ENCODE results near the gene DDX28.
"Not testable (repeated sequence)": the region's sequence is repeated elsewhere in the genome, so short reads cannot be mapped to it uniquely, and the experiment has no call there.

Gene DDX28

DNA sequence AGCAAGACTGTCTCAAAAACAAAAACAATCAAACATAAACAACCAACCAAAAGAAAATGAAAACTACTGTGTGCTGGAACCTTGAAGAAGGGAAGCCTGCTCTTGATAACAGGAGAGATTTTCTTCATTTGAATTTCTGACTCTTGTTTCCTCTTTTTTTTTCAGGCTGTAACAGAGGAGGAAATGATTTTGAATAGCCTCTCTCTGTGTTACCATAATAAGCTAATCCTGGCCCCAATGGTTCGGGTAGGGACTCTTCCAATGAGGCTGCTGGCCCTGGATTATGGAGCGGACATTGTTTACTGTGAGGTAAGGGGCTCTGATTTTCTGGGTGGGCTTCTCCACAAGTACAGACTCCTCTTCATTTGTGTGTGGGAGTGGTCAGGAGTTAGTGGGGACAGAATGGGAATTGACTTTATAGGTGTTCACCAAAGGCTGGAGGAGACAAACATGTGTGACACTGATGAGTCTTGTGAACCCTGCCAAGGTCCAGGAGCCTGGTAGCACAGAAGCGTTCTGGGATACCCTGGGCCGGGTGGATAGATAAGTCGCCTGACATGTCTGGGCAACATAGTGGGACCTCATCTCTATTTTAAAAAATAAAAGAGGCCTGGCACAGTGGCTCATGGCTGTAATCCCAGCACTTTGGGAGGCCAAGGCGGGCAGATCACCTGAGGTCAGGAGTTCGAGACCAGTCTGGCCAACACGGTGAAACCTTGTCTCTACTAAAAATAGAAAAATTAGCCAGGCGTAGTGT, 15.0 kb upstream of the DDX28 start:
- no peak for DNase-seq (ENCODE audit: low read depth)

DNA sequence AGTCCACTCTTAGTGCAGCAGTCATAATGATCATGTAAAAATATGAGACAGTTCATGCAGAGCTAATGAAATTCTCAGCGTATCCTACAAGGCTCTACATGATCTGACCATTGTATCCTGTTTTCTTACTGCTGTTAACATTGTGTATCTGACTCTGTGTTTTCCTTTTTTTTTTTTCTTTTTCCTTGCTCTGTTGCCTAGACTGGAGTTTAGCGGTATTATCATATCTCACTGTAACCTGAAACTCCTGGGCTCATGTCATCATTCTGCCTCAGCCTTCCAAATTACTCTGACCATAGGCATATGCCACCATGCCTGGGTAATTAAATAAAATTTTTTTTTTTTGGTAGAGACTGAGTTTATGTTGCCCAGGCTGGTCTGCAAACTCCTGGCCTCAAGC, 12.2 kb upstream of the DDX28 start:
- DNase-seq (ENCODE audit: low read depth), result no peak

DNA sequence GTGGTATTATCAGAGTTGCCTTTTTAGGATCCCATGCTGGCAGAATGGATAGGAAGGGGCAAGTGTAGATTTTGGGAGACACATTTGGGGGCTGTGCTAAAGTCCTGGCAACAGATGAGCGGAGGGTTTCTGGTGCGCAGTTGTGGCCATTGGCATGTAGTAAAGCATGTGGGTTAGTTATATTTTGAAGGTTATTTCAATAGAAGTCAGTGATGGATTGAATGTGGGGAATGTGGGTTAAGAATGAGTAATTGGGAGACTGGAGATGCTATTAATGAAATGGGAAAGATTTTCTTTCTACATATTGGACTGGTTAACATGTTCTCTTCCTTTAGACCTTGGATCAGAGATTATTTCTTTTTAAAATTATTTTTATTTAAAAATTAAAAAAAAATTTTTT, 10.1 kb upstream of the DDX28 start:
- DNase-seq (ENCODE audit: low read depth), result no peak

DNA sequence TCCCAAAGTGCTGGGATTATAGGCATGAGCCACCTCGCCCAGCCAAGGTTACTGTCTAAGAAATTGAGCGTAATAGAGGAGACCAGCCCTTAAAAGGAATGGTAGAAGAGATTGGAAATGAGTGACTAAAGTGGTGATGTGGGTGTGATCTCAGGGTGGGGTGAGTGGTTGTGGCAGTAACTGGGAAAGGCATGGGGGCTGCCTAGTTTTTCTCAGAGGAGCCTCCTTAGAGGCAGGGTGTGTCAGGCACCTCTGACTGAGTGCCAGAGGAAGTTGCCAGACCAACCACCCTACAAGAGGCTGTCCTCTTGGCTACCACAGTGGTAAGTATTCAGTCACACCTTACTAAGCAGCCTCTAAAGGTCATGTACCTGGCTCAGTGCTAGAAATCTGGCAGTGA, 8.9 kb upstream of the DDX28 start:
- no peak for DNase-seq (ENCODE audit: low read depth)

GRCh38 chr16:68030108-68030507, 7.1 kb upstream of the DDX28 start:
- not testable (repeated sequence) for DNase-seq (ENCODE audit: low read depth)

GRCh38 chr16:68028996-68029395, 6.0 kb upstream of the DDX28 start:
- DNase-seq (ENCODE audit: low read depth), result no peak

DNA sequence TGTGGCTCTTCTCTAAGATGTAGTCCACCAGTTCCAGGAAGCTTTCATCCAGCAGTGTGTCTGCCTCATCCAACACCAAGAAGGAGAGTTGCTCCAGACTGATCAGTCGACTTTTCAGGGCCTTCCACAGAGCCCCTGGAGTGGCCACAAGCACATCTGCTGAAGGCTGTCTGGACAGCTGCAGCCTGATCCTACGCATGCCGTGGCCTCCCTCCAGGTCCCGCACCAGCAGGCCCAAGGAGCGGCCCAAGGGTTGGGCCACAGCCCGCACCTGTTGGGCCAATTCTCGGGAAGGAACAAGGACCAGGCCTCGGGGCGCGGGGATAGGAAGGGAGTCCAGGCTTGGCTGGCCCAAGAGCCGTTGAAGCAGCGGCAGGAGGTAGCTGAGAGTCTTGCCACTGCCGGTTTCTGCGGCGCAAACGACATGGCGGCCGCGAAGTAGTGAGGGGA, 729 bp downstream of the DDX28 start:
- no peak for DNase-seq (ENCODE audit: low read depth)

DNA sequence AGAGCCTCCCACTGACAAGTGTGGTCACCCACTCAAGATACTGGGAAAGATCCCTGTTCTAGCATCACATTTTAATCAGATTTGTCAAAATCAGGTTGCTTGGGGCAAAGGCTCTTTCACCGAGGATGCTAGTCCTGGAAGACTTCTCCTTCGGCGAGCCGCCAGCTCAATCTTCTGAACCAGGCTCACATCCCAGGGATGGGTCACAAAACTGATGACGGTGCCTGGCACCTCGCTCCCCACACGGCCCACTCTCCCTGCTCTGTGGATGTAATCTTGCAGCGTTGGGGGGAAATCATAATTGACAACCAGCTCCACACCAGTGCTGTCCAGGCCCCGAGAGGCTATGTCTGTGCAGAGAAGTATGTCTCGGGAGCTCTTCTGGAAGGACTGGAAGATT, 1.5 kb downstream of the DDX28 start:
- no peak for DNase-seq (ENCODE audit: low read depth)

GRCh38 chr16:68019167-68019680, 3.8 kb downstream of the DDX28 start:
- DNase-seq (ENCODE audit: low read depth), result no peak

GRCh38 chr16:68015681-68016080, 7.4 kb downstream of the DDX28 start, which contains the start of gene DPEP2NB:
DPEP2NB (minus strand) TSS chr16:68015911; CDS start chr16:68015770, 141 bp downstream.
- DNase-seq (ENCODE audit: low read depth), result no peak

DNA sequence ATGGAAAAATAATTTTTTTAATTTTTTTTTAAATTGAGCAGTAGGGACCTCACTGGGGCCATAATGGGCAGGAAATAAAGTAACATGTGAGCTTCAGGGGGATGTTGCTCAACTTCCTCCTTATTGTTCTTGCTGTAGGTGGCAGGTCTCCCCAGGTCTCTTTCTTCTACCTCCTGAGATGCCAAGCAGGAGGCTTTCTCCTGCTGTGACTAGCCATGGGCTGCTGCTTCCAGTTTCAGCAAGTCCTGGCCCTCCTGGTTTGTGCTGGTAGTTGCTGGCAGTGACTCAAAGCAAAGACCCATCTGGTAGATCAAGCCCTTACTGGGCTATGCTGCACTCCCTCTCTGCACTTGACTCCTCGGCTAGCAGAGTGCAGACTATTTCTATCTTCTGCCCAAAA, 9.6 kb downstream of the DDX28 start:
- no peak for DNase-seq (ENCODE audit: low read depth)

DNA sequence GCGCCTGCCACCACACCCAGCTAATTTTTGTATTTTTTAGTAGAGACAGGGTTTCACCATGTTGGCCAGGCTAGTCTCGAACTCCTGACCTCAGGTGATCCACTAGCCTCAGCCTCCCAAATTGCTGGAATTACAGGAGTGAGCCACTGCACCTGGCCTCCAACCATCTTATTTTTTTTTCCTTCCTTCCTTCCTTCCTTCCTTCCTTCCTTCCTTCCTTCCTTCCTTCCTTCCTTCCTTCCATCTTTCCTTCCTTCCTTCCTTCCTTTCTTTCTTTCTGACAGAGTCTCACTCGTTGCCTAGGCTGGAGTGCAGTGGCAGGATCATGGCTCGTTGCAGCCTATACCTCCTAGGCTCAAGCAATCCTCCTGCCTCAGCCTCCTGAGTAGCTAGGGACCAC, 13.2 kb downstream of the DDX28 start:
- not testable (repeated sequence) for DNase-seq (ENCODE audit: low read depth)

- no peak for DNase-seq (ENCODE audit: low read depth)
Observed at GRCh38 chr16:68009157-68009735, 13.8 kb downstream of the DDX28 start.

DNA sequence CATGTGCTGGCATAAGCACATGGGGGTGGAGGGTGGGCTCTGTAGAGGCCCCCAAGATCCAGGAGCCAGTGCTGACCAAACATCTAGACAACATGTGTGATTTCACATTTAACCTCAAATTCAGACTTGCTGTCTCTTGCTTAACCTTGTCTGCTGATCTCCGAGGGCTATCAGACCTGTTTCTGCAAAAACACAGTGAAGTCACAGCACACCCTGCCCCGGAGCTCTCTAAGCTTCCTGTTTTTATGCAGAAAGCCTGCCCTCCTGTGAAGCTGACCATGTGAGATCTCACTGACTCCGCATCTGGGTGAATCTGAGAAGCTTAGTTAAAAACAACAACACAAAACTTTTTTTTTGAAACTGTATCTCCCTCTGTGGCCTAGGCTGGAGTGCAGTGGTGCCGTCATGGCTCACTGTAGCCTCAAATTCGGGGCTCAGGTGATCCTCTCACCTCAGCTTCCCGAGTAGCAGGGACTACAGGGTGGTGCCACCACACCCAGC, 17.2 kb downstream of the DDX28 start:
- DNase-seq (ENCODE audit: low read depth), result no peak

DNA sequence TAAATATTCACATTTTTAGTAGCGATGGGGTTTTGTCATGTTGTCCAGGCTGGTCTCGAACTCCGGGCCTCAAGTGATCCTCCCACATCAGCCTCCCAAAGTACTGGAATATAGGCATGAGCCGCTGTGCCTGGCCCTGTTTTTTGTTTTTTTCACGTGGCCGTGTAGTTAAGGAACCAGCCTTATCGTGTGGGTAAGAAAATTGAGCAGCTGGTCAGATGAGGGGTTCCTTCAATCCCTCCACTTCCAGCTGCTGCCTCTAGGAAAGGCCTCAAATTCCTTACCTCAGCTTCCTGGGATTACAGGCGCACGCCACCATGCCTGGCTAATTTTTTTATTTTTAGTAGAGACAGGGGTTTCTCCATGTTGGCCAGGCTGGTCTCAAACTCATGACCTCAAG, 17.8 kb downstream of the DDX28 start:
- DNase-seq (ENCODE audit: low read depth), result no peak

- DNase-seq (ENCODE audit: low read depth), result no peak
Observed at GRCh38 chr16:68003031-68003430, 20.0 kb downstream of the DDX28 start.

DNA sequence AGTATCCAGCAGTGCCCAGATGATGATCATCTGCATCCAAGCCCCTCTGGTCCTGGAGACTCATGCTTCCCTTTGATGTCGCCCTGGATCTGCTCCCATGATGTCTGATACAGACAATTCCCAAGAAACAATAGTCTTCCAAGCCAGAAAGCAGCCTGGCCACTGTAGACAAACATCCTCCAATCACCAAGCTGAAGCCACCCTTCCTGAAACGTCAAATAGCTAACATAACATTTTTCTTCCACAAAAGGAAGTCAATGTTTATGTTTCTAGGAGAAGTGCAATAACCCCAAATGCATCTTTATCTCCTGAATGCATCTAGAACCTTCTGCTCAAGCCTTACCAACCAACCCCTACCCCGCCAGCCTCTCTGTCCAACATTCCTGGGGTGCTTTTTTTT, 22.6 kb downstream of the DDX28 start:
- no peak for DNase-seq (ENCODE audit: low read depth)

DNA sequence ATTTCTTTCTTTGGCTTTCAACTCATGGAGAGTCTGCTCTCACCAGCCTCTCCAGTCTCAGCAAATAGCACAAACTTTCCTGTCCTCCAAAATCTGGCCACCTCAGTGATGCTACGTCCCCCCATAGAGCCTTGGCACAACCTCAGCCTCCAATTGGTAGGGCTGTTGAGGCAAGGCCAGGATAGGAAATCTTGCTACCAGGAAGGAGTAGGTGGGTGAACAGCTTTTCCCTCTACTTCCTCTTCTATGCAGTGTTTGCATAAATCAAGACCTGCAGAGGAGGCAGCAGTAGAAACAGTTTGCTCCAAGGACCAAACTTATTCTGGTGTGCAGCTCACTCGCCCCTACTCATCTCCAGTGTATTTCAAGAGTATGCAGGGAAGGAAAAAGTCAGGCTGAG, 23.0 kb downstream of the DDX28 start:
- no peak for DNase-seq (ENCODE audit: low read depth)

- not testable (repeated sequence) for DNase-seq (ENCODE audit: low read depth)
Observed at GRCh38 chr16:67998779-67999688, 24.0 kb downstream of the DDX28 start, which contains the start of gene DPEP2. DPEP2 (minus strand) TSS chr16:67999484; CDS start chr16:67993212, 6,272 bp downstream.

- not testable (repeated sequence) for DNase-seq (ENCODE audit: low read depth)
Observed at GRCh38 chr16:67998231-67998778, 24.7 kb downstream of the DDX28 start.

- no peak for DNase-seq (ENCODE audit: low read depth)
Observed at GRCh38 chr16:67996666-67997065, 26.4 kb downstream of the DDX28 start.

DNA sequence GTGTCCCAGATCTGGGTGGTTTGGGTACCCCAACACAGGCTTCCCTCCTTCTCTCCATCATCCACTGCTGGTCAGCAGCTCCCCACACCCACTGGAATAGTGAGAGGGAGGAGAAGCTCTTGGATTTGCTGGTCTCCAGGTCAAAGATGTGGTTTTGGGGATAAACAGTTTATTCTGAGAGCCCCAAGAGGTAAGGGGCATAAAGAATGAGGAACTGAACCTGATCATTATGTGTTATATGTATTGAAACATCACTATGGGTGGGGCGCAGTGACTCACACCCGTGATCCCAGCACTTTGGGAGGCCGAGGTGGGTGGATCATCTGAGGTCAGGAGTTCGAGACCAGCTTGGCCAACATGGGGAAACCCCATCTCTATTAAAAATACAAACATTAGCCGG, 27.6 kb downstream of the DDX28 start:
- no peak for DNase-seq (ENCODE audit: low read depth)
